Osteocyte (in vitro differentiated cells): Measurements from ENCODE around the gene RFX3. TPM values are rescaled to one million over a fixed set of nuclear protein-coding genes. Genes with fewer than 3 reads are reported as not detected.

Source experiments
- DNase-seq: peaks from one replicate; pipeline ENCODE4 v3.0.0; 2021; ENCODE audit warnings: mixed read lengths; ENCODE audit not compliant: unreplicated experiment; ENCODE audit errors: extremely low spot score
- H3K27ac Mint-ChIP-seq: one replicate; pipeline ENCODE4 v1.8.0; 2021; ENCODE audit warnings: mild to moderate bottlenecking, mixed read lengths; ENCODE audit not compliant: unreplicated experiment
- H3K27me3 Mint-ChIP-seq: one replicate; pipeline ENCODE4 v1.8.0; 2021; ENCODE audit warnings: mixed read lengths; ENCODE audit not compliant: unreplicated experiment
- H3K36me3 Mint-ChIP-seq: one replicate; pipeline ENCODE4 v1.8.0; 2021; ENCODE audit warnings: mixed read lengths; ENCODE audit not compliant: unreplicated experiment
- H3K4me1 Mint-ChIP-seq: one replicate; pipeline ENCODE4 v1.8.0; 2021; ENCODE audit warnings: mixed read lengths; ENCODE audit not compliant: unreplicated experiment
- H3K4me3 Mint-ChIP-seq: one replicate; pipeline ENCODE4 v1.8.0; 2021; ENCODE audit warnings: mild to moderate bottlenecking, moderate library complexity, mixed read lengths; ENCODE audit not compliant: unreplicated experiment
- H3K9me3 Mint-ChIP-seq: one replicate; pipeline ENCODE4 v1.8.0; 2021; ENCODE audit warnings: mixed read lengths; ENCODE audit not compliant: unreplicated experiment
- CTCF ChIP-seq: fragments of 200-600 bp; sonication (generic); IDR thresholded peaks from 2 replicates; pipeline ENCODE4 v1.5.0; 2021; ENCODE audit warnings: antibody characterized with exemption, mild to moderate bottlenecking, moderate library complexity
- total RNA-seq: library from RNA; stranded (reverse); gene quantifications from 2 replicates; pipeline ENCODE4 v1.2.1, GENCODE V29; 2021

Gene RFX3
- total RNA-seq, 1 donor from 2014 or later = 10.0 TPM

GRCh38 chr9:3436629-3437420 is 89.0 kb downstream of the RFX3 start:
- Mint-ChIP-seq H3K4me3 (no peak overlapping the region), H3K9me3 (peaks cover 12% of the 10 kb centered on the region), H3K27ac (no peak overlapping the region), H3K4me1 (peaks cover 3% of the 10 kb centered on the region), H3K36me3 (no peaks in the 10 kb centered on the region), H3K27me3 (no peaks in the 10 kb centered on the region)
- DNase-seq = no peak
- TF ChIP-seq CTCF = no peak

GRCh38 chr9:3435732-3436131 is 90.1 kb downstream of the RFX3 start:
- Mint-ChIP-seq H3K27ac (no peak overlapping the region), H3K9me3 (peaks cover 12% of the 10 kb centered on the region), H3K27me3 (no peaks in the 10 kb centered on the region), H3K36me3 (no peaks in the 10 kb centered on the region), H3K4me1 (peaks cover 3% of the 10 kb centered on the region), H3K4me3 (no peak overlapping the region)
- TF ChIP-seq CTCF = no peak
- DNase-seq = no peak

GRCh38 chr9:3434594-3434993 is 91.2 kb downstream of the RFX3 start:
- DNase-seq = no peak
- no peak for TF ChIP-seq CTCF
- Mint-ChIP-seq H3K27ac (no peak overlapping the region), H3K27me3 (no peaks in the 10 kb centered on the region), H3K9me3 (peaks cover 12% of the 10 kb centered on the region), H3K4me1 (peaks cover 3% of the 10 kb centered on the region), H3K36me3 (no peaks in the 10 kb centered on the region), H3K4me3 (no peak overlapping the region)

GRCh38 chr9:3433754-3434153 is 92.0 kb downstream of the RFX3 start:
- H3K27ac Mint-ChIP-seq = no peak overlapping the region
- TF ChIP-seq CTCF = no peak
- peaks cover 12% of the 10 kb centered on the region for H3K9me3 Mint-ChIP-seq
- H3K4me3 Mint-ChIP-seq = no peak overlapping the region
- no peaks in the 10 kb centered on the region for H3K36me3 Mint-ChIP-seq
- H3K27me3 Mint-ChIP-seq = no peaks in the 10 kb centered on the region
- H3K4me1 Mint-ChIP-seq = peaks cover 3% of the 10 kb centered on the region
- DNase-seq = no peak

GRCh38 chr9:3433066-3433465 is 92.7 kb downstream of the RFX3 start:
- H3K4me1 Mint-ChIP-seq = peaks cover 3% of the 10 kb centered on the region
- H3K9me3 Mint-ChIP-seq = peaks cover 12% of the 10 kb centered on the region
- DNase-seq = no peak
- no peak overlapping the region for H3K27ac Mint-ChIP-seq
- no peaks in the 10 kb centered on the region for H3K36me3 Mint-ChIP-seq
- no peak for TF ChIP-seq CTCF
- no peak overlapping the region for H3K4me3 Mint-ChIP-seq
- H3K27me3 Mint-ChIP-seq = no peaks in the 10 kb centered on the region
